ENCODE results near the gene TAL1.
"Not testable (repeated sequence)": the region's sequence is repeated elsewhere in the genome, so short reads cannot be mapped to it uniquely, and the experiment has no call there.

Gene TAL1

DNA sequence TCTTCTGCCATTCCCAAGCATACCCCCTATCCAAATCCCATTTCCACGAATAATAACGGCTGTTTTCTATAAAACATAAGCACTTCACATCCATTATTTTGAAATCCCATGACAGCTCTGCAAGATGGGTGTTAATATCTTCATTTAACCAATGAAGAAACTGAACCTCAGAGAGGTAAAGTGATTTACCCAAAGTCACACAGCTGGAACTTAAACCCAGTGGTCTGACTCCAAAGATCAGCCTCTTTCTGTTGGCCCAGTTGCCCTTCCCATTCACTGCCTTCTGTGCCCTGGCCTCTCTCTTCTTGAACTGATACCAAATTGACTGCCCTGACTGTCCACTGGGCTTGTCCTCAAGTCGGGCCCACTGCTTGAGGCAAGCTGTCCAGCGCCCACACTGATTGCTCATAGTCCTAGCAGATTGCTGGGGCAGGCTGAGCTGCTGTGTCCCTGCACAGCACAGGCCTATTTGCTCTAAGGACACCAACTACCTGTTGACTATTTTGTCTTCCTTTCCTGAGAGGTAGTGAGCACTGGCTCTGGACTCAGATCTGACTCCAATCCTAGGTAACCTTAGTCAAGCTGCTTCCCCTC is 19.3 kb downstream of the TAL1 start:
- DNase-seq (ENCODE audit: low read depth in 2 of 2): no peak

GRCh38 chr1:47211796-47212269 is 20.2 kb downstream of the TAL1 start:
- no peak for DNase-seq (ENCODE audit: low read depth in 2 of 2)

DNA sequence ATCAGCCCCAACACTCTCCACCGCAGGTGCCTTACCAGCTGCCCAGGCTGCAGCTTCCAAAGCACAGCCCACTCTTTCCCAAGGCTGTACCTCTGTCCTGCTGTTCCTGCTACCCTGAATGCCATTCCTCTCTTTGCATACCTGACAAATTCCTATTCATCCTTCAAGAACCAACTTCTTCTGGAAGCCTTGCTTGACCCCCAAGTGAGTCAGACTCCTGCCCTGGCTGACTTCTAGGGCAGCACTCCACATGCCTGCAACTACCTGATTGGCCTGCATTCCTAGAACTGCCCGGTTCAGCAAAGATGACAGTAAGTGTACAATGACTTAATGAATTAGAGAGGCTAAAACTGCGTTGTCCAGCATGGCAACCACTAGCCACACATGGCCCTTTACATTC is 21.4 kb downstream of the TAL1 start:
- DNase-seq (ENCODE audit: low read depth in 2 of 2): no peak

DNA sequence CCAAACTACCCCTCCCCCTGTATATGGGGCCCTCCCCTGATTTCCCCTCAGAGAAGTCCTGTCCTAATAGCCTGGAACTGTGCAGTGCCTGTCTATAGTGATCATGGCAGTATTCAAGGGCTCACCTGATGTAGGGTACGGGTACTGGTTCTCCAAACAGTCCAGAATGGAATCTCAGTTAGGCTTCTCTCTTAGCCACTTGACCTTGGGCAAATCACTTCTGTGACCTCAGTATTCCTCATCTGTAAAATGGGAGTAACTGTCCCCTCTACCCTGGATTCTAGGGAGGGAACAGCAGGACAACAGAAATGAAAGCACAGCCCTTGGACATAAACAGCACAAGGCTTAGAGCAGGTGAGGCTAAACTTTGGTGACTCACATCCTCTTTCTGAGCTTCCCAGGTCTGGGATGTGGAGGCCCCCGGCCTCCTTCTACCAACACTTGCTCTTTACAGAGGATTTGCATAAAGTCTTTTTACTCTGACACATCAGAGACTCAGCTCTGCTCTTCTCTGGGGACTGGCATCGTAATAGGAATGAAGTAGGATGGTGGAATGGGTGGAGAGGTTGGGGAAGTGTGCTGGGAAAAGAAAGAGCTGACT is 22.2 kb downstream of the TAL1 start:
- no peak for DNase-seq (ENCODE audit: low read depth in 2 of 2)

DNA sequence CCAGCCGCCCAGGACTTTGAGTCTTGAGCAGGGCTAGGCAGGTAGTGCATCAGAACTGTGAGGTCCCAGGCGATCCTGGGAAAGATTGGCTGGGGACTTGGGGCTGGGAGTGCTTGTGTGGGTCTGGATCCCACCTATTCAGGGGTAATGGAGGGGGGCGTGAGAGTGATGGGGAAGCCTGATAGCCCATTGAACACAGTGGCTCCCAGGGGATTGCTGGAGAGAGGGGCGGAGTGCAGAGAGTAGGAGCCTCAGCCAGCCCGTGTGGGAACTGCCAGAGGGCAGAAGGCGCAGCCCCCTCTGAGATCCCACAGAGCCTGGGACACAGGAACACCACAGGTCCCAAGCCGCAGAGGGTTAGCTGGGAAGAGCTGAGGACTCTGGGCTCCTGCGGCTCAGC is 22.9 kb downstream of the TAL1 start:
- no peak for DNase-seq (ENCODE audit: low read depth in 2 of 2)

DNA sequence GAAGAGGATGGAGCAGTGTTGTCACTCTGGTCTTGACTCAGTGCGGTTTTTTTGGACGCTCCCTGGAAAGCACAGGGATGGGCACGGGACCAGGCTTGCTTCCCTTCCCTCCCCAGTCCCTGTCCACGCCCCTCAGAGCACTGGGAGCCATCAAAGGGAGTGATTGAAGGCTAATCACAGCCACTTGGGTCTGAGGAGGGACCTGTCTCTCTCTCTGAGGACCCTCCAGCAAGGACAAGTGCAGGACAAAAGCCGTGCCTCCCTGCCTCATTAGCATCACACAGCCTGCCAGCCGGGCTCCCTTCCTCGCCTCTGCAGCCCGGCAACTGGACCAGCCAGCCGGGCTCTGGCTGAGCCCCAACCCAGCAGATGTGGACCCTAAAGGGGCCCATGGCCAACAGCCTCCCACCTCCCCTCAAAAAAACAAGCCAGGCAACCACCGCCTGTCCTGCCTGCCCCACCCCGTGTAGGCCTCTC is 23.6 kb downstream of the TAL1 start:
- DNase-seq (ENCODE audit: low read depth in 2 of 2): no peak

GRCh38 chr1:47207803-47208373 is 24.1 kb downstream of the TAL1 start:
- DNase-seq (ENCODE audit: low read depth in 2 of 2): no peak

DNA sequence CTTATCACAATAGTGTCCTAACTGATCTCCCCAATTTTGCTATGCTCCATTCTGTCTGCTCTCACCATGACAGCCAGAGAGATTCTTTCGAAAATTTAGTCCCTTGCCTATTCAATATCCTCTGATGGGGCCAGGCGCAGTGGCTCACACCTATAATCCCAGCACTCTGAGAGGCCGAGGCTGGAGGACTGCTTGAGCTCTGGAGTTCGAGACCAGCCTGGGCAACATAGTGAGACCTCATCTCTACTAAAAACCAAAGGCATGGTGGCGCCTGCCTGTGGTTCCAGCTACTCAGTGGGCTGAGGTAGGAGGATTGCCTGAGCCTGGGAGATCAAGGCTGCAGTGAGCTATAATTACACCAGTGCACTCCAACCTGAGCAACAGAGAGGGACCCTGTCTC is 26.1 kb downstream of the TAL1 start:
- DNase-seq (ENCODE audit: low read depth in 2 of 2): no peak

GRCh38 chr1:47203504-47203903 is 28.5 kb downstream of the TAL1 start:
- not testable (repeated sequence) for DNase-seq (ENCODE audit: low read depth in 2 of 2)

GRCh38 chr1:47201179-47201578 is 30.8 kb downstream of the TAL1 start:
- DNase-seq (ENCODE audit: low read depth in 2 of 2): no peak

GRCh38 chr1:47198214-47198613 is 33.8 kb downstream of the TAL1 start:
- no peak for DNase-seq (ENCODE audit: low read depth in 2 of 2)

- no peak for DNase-seq (ENCODE audit: low read depth in 2 of 2)
Measured at GRCh38 chr1:47196622-47197021, 35.4 kb downstream of the TAL1 start.

DNA sequence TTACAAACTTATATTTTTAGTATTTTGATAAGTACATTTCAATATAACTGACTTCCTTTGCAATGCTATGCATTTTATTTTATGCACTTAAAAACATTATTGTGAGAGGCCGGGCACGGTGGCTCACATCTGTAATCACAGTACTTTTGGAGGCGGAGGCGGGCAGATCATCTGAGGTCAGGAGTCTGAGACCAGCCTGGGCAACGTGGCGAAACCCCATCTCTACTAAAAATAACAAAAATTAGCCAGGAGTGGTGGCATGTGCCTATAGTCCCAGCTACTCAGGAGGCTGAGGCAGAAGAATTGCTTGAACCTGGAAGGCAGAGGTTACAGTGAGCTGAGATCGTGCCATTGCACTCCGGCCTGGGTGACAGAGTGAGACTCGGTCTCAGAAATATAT is 36.0 kb downstream of the TAL1 start:
- DNase-seq (ENCODE audit: low read depth in 2 of 2): not testable (repeated sequence)

- no peak for DNase-seq (ENCODE audit: low read depth in 2 of 2)
Measured at GRCh38 chr1:47194311-47194710, 37.7 kb downstream of the TAL1 start.

DNA sequence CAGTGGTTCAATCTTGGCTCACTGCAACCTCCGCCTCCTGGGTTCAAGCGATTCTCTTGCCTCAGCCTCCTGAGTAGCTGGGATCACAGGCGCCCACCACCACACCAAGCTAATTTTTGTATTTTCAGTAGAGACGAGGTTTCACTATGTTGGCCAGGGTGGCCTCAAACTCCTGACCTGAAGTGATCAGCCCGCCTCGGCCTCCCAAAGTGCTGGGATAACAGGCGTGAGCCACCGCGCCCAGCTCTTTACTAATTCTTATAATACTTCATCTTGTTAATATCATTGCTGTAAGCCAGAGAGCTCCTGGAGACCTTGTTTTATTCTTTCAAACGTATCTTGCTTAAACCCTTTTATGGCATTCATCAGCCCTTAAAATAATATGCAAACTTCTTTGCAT is 38.5 kb downstream of the TAL1 start:
- not testable (repeated sequence) for DNase-seq (ENCODE audit: low read depth in 2 of 2)

DNA sequence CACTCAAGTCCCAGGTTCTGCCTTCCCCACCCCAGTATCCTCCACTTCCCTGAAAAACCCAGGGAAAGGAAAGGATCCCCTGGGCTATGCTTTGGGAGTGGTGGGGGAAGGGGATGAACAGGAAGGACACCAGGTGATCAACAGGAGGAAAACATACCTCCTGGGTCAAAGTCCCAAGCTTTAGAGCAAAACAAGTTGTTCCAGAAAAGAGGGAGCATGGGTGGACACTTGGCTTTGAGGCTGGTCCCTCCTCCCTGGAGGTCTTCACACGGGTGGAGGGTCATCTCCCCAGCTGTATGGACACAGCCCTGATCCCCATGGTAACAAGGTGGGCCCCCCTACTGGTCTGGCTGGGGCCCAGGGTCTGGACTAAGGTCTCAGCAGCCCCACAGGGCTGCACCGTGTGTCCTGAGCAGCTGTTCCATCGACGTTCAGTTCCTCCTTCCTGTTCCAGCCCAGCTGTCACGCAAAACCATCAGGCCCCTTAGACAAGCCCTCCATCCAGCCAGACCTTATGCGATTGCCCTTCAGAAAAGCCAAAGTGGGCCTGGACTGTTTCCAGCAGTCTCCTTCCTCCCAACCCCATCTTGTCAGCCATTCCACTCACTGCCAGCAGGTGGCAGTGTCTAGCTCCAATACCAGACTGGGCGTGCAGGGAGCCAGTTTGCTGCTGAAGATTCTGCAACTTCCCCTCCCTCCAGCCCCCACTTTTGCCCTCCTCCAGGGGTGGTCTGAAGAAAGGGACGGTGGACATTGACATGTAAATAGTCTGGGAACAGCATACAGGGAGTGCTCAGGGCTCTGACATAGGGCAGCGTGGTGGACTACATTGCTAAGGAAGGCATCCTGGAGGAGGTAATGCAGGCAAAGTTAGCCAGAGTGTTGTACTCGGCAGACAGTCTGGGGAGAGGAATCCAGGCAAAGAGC is 39.3 kb downstream of the TAL1 start:
- peak; percentile 32 to 49 for DNase-seq (ENCODE audit: low read depth in 2 of 2)

DNA sequence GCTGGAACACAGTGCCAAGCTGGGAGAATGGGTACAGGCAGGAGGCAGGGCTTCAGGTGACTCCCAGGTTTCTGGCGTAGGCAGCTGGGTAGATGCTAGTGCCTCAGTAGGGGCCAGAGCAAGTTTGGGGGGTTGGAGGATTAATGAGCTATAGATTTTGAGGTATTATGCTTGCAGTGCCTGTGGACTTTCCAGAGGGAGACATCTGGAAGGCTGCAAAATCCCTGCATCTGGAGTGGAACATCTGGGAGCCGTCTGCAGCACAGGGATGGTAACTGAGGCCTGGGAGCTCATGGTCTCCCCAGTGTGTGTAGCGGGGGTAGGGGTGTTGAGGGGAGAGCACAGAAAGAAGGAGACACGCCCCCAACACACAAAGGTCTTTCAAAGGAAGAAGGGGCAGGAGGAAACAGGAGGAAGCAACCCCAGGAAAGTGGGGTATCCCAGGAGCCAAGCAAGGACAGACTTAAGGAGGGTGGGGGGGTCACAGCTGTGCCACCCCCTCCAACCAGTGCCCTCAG is 40.0 kb downstream of the TAL1 start:
- DNase-seq (ENCODE audit: low read depth in 2 of 2): no peak

GRCh38 chr1:47190857-47191256 is 41.2 kb downstream of the TAL1 start:
- DNase-seq (ENCODE audit: low read depth in 2 of 2): no peak

DNA sequence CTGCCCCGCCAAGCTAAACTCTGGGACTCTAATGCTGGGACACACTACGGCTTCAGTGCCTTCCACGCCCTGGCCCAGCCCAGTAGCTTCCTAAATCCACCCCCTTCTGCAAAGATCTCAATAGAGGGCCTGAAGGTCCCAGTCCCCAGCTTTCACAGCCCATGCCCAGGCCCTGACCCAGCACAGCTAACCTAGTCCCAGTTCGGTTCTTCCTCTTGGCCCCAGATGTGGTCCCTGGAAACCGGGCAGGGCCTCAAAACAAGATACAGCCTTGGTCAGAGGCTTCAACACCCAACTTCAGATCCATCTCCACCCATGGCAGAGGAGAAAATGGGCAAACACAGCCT is 41.5 kb downstream of the TAL1 start:
- no peak for DNase-seq (ENCODE audit: low read depth in 2 of 2)

- no peak for DNase-seq (ENCODE audit: low read depth in 2 of 2)
Measured at GRCh38 chr1:47189844-47190508, 42.0 kb downstream of the TAL1 start, which contains the start of gene PDZK1IP1. PDZK1IP1 (minus strand) TSS chr1:47190036; CDS start chr1:47189932, 104 bp downstream.

Data from stimulated activated CD4-positive, alpha-beta T cell treated with anti-CD3 and anti-CD28 coated beads, Interleukin-15, amount 100 ng/mL, for 48 hours (primary cell).